DND-41 (cell line): ENCODE data around the gene BOLL.

Experiments used
- EZH2 ChIP-seq: IDR thresholded peaks from 3 replicates; pipeline ENCODE4 v1.6.1; 2012; ENCODE audit warnings: borderline replicate concordance, low read depth, mild to moderate bottlenecking, moderate library complexity, low read length, inconsistent platforms; ENCODE audit not compliant: severe bottlenecking
- TF ChIP-seq, protein P1 (sequence below): IDR thresholded peaks from 2 replicates; pipeline ENCODE4 v1.5.1; 2012; ENCODE audit warnings: borderline replicate concordance, low read length, moderate library complexity, mild to moderate bottlenecking; ENCODE audit not compliant: poor library complexity, severe bottlenecking; ENCODE audit errors: extremely low read depth

DNA sequence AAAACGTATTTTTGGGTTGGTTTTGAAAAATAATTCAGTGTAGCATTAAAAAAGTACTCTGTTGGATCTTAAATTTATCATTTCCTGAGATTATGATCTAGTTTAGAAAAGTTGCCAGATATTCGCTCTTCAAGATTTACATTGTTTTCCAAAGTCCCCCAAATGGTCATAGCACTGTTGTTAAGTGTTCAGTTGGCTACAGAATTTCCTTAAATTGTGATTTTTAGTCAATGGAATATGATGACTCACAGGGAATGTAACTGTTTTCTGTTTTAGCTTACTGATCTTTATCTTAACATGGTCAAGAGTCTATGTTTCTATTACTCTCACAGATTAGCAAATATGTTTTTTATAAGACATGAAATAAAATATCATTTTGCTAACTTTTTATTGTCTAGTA lies 42.5 kb upstream of the BOLL start:
- TF ChIP-seq, protein P1, sequence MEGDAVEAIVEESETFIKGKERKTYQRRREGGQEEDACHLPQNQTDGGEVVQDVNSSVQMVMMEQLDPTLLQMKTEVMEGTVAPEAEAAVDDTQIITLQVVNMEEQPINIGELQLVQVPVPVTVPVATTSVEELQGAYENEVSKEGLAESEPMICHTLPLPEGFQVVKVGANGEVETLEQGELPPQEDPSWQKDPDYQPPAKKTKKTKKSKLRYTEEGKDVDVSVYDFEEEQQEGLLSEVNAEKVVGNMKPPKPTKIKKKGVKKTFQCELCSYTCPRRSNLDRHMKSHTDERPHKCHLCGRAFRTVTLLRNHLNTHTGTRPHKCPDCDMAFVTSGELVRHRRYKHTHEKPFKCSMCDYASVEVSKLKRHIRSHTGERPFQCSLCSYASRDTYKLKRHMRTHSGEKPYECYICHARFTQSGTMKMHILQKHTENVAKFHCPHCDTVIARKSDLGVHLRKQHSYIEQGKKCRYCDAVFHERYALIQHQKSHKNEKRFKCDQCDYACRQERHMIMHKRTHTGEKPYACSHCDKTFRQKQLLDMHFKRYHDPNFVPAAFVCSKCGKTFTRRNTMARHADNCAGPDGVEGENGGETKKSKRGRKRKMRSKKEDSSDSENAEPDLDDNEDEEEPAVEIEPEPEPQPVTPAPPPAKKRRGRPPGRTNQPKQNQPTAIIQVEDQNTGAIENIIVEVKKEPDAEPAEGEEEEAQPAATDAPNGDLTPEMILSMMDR, result no peak
- TF ChIP-seq EZH2, result no peak
